ENCODE results near the gene PROC.

DNA sequence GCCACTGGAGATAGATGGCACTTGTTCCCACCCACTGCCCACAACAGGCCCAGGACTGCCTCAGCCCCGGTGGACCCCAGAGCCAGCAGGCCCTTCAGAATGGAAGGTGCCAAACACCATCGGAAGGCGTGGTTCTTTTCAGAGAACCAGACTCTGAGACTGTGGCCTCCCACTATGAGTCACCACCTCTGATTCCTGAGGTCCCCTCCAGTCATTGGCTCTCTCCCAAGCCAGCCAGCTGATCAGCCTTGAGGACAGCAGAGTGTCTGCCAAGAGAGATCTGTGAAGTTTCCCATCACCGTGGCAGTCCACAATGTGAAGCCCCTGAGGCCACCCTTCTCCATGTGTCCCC lies 20.0 kb upstream of the PROC start:
- TF ChIP-seq, protein P1, sequence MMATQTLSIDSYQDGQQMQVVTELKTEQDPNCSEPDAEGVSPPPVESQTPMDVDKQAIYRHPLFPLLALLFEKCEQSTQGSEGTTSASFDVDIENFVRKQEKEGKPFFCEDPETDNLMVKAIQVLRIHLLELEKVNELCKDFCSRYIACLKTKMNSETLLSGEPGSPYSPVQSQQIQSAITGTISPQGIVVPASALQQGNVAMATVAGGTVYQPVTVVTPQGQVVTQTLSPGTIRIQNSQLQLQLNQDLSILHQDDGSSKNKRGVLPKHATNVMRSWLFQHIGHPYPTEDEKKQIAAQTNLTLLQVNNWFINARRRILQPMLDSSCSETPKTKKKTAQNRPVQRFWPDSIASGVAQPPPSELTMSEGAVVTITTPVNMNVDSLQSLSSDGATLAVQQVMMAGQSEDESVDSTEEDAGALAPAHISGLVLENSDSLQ (IDR thresholded peaks at IDR 0.05) = peak; percentile 56
- TF ChIP-seq PHF21A (IDR thresholded peaks at IDR 0.05; ENCODE audit: borderline replicate concordance, low read depth) (no peak), ELF2 (CRISPR knock-in tag; IDR thresholded peaks at IDR 0.05) (no peak), SMARCC2 (IDR thresholded peaks at IDR 0.05; ENCODE audit: low read depth) (no peak), MAZ (CRISPR knock-in tag; conservative IDR thresholded peaks at IDR 0.05 in 1 of 2, IDR thresholded peaks at IDR 0.05 in 1 of 2) (no peak), FOXK2 (conservative IDR thresholded peaks at IDR 0.05 in 1 of 2, IDR thresholded peaks at IDR 0.05 in 1 of 2; ENCODE audit: low read depth in 2 of 2) (no peak), ZNF274 (IDR thresholded peaks at IDR 0.05; ENCODE audit: borderline replicate concordance, low read depth, low read length) (no peak), MYC (IDR thresholded peaks at IDR 0.05; ENCODE audit: low read depth, low read length) (no peak), MYC (CRISPR knock-in tag; IDR thresholded peaks at IDR 0.05; ENCODE audit: borderline replicate concordance, low read depth) (no peak), ZNF644 (tag; IDR thresholded peaks at IDR 0.05; ENCODE audit: low read depth) (no peak), ARID1B (IDR thresholded peaks at IDR 0.05) (peak; percentile 65)
- TF ChIP-seq, protein P2, sequence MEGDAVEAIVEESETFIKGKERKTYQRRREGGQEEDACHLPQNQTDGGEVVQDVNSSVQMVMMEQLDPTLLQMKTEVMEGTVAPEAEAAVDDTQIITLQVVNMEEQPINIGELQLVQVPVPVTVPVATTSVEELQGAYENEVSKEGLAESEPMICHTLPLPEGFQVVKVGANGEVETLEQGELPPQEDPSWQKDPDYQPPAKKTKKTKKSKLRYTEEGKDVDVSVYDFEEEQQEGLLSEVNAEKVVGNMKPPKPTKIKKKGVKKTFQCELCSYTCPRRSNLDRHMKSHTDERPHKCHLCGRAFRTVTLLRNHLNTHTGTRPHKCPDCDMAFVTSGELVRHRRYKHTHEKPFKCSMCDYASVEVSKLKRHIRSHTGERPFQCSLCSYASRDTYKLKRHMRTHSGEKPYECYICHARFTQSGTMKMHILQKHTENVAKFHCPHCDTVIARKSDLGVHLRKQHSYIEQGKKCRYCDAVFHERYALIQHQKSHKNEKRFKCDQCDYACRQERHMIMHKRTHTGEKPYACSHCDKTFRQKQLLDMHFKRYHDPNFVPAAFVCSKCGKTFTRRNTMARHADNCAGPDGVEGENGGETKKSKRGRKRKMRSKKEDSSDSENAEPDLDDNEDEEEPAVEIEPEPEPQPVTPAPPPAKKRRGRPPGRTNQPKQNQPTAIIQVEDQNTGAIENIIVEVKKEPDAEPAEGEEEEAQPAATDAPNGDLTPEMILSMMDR (IDR thresholded peaks at IDR 0.05 in 2 of 3, conservative IDR thresholded peaks at IDR 0.05 in 1 of 3; ENCODE audit: insufficient read depth in 2 of 3, low read depth in 1 of 3, low read length in 3 of 3) = no peak
